HL-60 (cell line): ENCODE data around the gene RFTN1.
A peak's percentile ranks its signal among the peaks of the same experiment; 100 is the strongest.

Experiments
- DNase-seq, 2 experiments: peaks; one replicate each; pipeline ENCODE4 v3.0.0-alpha.2; 2010 to 2020; ENCODE audit warnings: low read depth in 1 of 2, low spot score in 1 of 2
- H3K27ac ChIP-seq: fragments of 250-450 bp; sonication (Bioruptor Pico); replicated peaks from 2 replicates; pipeline ENCODE4 v1.5.1; 2020; ENCODE audit warnings: mild to moderate bottlenecking, moderate library complexity
- H3K27me3 ChIP-seq: fragments of 250-450 bp; sonication (Bioruptor Pico); 2 replicates; pipeline ENCODE4 v1.5.1; 2021; ENCODE audit warnings: mild to moderate bottlenecking, moderate library complexity; ENCODE audit not compliant: insufficient read depth, poor library complexity, severe bottlenecking
- H3K4me3 ChIP-seq: replicated peaks from 2 replicates; pipeline ENCODE4 v1.5.1; 2011; ENCODE audit warnings: mild to moderate bottlenecking, control low read depth, low read length; ENCODE audit not compliant: insufficient read depth
- CTCF ChIP-seq: IDR thresholded peaks from one replicate; pipeline ENCODE4 v1.5.1; 2011; ENCODE audit warnings: low read length, control low read depth, inconsistent platforms; ENCODE audit not compliant: insufficient read depth
- GABPA ChIP-seq: IDR thresholded peaks from 2 replicates; pipeline ENCODE4 v1.6.1; 2012; ENCODE audit warnings: low read depth
- POLR2AphosphoS5 ChIP-seq: IDR thresholded peaks from 2 replicates; pipeline ENCODE4 v1.6.1; 2012; ENCODE audit warnings: low read depth
- REST ChIP-seq: IDR thresholded peaks from 2 replicates; pipeline ENCODE4 v1.6.1; 2012; ENCODE audit warnings: low read depth; ENCODE audit not compliant: insufficient replicate concordance
- SPI1 ChIP-seq: IDR thresholded peaks from 2 replicates; pipeline ENCODE4 v1.6.1; 2012; ENCODE audit warnings: low read depth, mild to moderate bottlenecking, borderline replicate concordance

RFTN1 gene

GRCh38 chr3:16498130-16498890 lies 15.2 kb downstream of the RFTN1 start:
- no peak for DNase-seq
- Histone ChIP-seq H3K27me3 (no peaks in the 10 kb centered on the region), H3K27ac (no peak overlapping the region), H3K4me3 (no peak overlapping the region)
- TF ChIP-seq REST: no peak
- TF ChIP-seq CTCF: no peak
- no peak for TF ChIP-seq SPI1
- TF ChIP-seq GABPA: 0 out of 2 replicates have a peak, but pooled peaks have one; percentile 47

DNA sequence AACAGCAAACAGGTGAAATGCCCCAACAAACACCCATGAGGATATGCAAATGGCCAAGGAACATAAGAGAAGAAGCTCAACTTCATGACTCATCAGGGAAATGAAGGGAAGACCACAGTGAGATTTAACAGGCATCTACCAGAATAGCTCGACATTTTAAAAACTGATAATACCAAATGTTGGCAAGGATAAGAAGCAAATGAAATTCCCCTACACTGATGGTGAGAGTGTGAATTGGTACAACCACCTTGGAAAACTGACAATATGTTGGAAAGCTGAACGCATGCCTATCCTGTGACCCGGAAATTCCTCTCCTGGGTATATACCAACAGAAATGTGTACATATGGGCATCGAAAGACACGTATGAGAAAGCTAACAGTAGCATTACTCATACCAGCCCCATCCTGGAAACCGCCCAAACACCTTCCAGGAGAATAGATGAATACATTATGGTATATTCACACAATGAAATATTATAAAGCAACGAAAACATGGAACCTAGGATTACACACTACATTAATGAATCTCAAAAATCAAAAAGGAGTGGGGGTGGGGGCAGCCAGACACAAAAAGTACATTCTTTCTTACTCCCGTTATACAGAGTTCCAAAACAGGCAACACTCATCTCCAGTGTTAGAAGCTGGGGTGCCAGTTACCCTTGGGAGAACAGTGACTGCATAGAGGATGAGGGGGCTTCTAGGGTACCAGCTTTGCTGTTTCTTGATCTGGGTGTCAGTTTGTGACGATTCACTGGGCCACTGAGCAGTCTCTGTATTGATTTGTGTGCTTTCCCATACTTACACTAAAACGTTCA lies 16.9 kb downstream of the RFTN1 start:
- DNase-seq: no peak
- H3K27me3 ChIP-seq: no peaks in the 10 kb centered on the region
- TF ChIP-seq CTCF: no peak
- no peak for TF ChIP-seq GABPA
- no peak for TF ChIP-seq SPI1
- TF ChIP-seq REST: no peak
- no peak for TF ChIP-seq POLR2AphosphoS5
- H3K27ac ChIP-seq: no peak overlapping the region
- no peak overlapping the region for H3K4me3 ChIP-seq

DNA sequence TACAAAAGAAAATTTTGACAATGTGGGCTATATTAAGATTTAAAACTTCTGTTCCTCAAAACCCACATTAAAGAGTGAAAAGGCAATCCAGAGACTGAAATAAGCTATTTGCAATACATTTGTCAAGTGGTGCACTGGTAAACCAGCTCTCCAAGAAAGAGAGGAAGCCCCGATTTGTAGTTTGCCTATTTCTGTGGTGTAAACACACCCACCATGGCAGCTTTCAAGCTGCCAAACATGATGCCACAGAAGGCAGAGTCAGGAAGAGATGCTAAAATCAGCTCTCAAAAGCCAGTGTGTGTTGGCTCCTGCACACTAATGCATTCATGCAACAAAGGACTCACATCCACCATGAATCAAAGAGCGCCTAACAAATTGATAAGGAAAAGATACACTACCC lies 17.5 kb downstream of the RFTN1 start:
- no peak overlapping the region for H3K27ac ChIP-seq
- H3K4me3 ChIP-seq: no peak overlapping the region
- DNase-seq: no peak
- H3K27me3 ChIP-seq: no peaks in the 10 kb centered on the region
- TF ChIP-seq GABPA (no peak), POLR2AphosphoS5 (no peak), REST (no peak), SPI1 (no peak), CTCF (no peak)
